ENCODE data around the gene TTC31.

TTC31 gene

GRCh38 chr2:74515271-74515980 lies 32.5 kb downstream of the TTC31 start:
- no peak overlapping the region for H3K27ac ChIP-seq
- no peaks in the 10 kb centered on the region for H3K4me1 ChIP-seq
- H2AFZ ChIP-seq = peak overlapping the region; percentile 62
- no peaks in the 10 kb centered on the region for H3K27me3 ChIP-seq (ENCODE audit: control insufficient read depth, insufficient read depth, low read length)
- no peaks in the 10 kb centered on the region for H3K9me3 ChIP-seq (ENCODE audit: control insufficient read depth, low read length)
- H3K36me3 ChIP-seq (ENCODE audit: control insufficient read depth, insufficient read depth, low read length) = no peaks in the 10 kb centered on the region
- no peak for TF ChIP-seq CTCF (IDR thresholded peaks at IDR 0.05)
- H3K4me3 ChIP-seq (ENCODE audit: low read depth, low read length) = peak overlapping the region; percentile 46
- no peak overlapping the region for H3K9ac ChIP-seq
- no peaks in the 10 kb centered on the region for H3K79me2 ChIP-seq
- H3K4me2 ChIP-seq (ENCODE audit: low read length) = peak overlapping the region; percentile 61

- Histone ChIP-seq H3K4me3 (ENCODE audit: low read depth, low read length) (peak overlapping the region; percentile 46), H3K9me3 (ENCODE audit: control insufficient read depth, low read length) (no peaks in the 10 kb centered on the region), H3K27ac (no peak overlapping the region), H3K4me2 (ENCODE audit: low read length) (peak overlapping the region; percentile 61), H2AFZ (peak overlapping the region; percentile 62), H3K4me1 (no peaks in the 10 kb centered on the region), H3K27me3 (ENCODE audit: control insufficient read depth, insufficient read depth, low read length) (no peaks in the 10 kb centered on the region), H3K36me3 (ENCODE audit: control insufficient read depth, insufficient read depth, low read length) (no peaks in the 10 kb centered on the region), H3K9ac (no peak overlapping the region), H3K79me2 (no peaks in the 10 kb centered on the region)
- TF ChIP-seq CTCF (IDR thresholded peaks at IDR 0.05) = no peak
Measured at GRCh38 chr2:74515981-74516633, 33.2 kb downstream of the TTC31 start.

GRCh38 chr2:74516650-74517049 lies 33.8 kb downstream of the TTC31 start:
- Histone ChIP-seq H3K4me3 (ENCODE audit: low read depth, low read length) (peak overlapping the region; percentile 46), H3K9ac (no peak overlapping the region), H3K79me2 (no peaks in the 10 kb centered on the region), H3K27me3 (ENCODE audit: control insufficient read depth, insufficient read depth, low read length) (no peaks in the 10 kb centered on the region), H3K4me2 (ENCODE audit: low read length) (peak overlapping the region; percentile 61), H3K9me3 (ENCODE audit: control insufficient read depth, low read length) (no peaks in the 10 kb centered on the region), H2AFZ (peak overlapping the region; percentile 62), H3K27ac (no peak overlapping the region), H3K4me1 (no peaks in the 10 kb centered on the region), H3K36me3 (ENCODE audit: control insufficient read depth, insufficient read depth, low read length) (no peaks in the 10 kb centered on the region)
- TF ChIP-seq CTCF (IDR thresholded peaks at IDR 0.05) = no peak

GRCh38 chr2:74522516-74522915 lies 39.6 kb downstream of the TTC31 start:
- Histone ChIP-seq H3K9ac (no peak overlapping the region), H3K4me1 (no peaks in the 10 kb centered on the region), H3K4me3 (ENCODE audit: low read depth, low read length) (no peak overlapping the region), H3K36me3 (ENCODE audit: control insufficient read depth, insufficient read depth, low read length) (no peaks in the 10 kb centered on the region), H3K27me3 (ENCODE audit: control insufficient read depth, insufficient read depth, low read length) (no peaks in the 10 kb centered on the region), H3K27ac (no peak overlapping the region), H3K9me3 (ENCODE audit: control insufficient read depth, low read length) (no peaks in the 10 kb centered on the region), H3K4me2 (ENCODE audit: low read length) (no peak overlapping the region), H3K79me2 (no peaks in the 10 kb centered on the region), H2AFZ (no peak overlapping the region)
- TF ChIP-seq CTCF (IDR thresholded peaks at IDR 0.05) = no peak
